Adrenal gland (tissue), 5 donors: ENCODE data around the gene CBX7.

Experiments
- POLR2A ChIP-seq, 2 donors: fragments of 450-650 bp; IDR thresholded peaks; one replicate each; pipeline ENCODE4 v1.6.1; 2017; ENCODE audit warnings: antibody characterized with exemption in 2 of 2, mild to moderate bottlenecking in 2 of 2, moderate library complexity in 1 of 2
- TF ChIP-seq, protein P1 (sequence below), 6 experiments: fragments of 450-650 bp in 4 of 6; fragments of 200-600 bp in 2 of 6; sonication (generic) in 1 of 6; IDR thresholded peaks; 1 replicate in 5 of 6; 2 replicates in 1 of 6; pipeline versions ENCODE4 v1.5.1 to v1.8.0; 2016 to 2021; ENCODE audit warnings: antibody characterized with exemption in 6 of 6, mild to moderate bottlenecking in 2 of 6, moderate library complexity in 1 of 6
- donor health status: DM: no; HTN: no; CAD: no.

DNA sequence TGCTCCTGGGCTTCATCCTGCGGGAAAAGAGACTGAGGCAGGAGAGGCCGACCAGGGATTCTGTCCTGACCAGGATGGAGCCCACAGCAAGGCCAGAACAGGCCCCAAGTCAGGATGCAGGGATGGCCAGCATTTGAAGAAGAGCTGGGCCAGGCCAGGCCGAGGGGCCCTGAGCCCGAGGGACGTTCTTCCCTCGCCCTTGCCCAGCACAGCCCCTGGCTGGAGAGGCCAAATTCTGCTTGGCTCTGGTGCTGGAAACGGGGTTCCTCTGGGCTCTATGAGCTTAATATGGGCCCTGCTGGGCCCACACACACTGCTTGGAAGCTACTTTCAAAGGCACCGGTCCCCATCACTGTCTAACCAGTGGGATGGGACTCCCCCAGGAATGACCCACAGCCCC lies 67.8 kb downstream of the CBX7 start:
- TF ChIP-seq, protein P1, sequence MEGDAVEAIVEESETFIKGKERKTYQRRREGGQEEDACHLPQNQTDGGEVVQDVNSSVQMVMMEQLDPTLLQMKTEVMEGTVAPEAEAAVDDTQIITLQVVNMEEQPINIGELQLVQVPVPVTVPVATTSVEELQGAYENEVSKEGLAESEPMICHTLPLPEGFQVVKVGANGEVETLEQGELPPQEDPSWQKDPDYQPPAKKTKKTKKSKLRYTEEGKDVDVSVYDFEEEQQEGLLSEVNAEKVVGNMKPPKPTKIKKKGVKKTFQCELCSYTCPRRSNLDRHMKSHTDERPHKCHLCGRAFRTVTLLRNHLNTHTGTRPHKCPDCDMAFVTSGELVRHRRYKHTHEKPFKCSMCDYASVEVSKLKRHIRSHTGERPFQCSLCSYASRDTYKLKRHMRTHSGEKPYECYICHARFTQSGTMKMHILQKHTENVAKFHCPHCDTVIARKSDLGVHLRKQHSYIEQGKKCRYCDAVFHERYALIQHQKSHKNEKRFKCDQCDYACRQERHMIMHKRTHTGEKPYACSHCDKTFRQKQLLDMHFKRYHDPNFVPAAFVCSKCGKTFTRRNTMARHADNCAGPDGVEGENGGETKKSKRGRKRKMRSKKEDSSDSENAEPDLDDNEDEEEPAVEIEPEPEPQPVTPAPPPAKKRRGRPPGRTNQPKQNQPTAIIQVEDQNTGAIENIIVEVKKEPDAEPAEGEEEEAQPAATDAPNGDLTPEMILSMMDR (IDR thresholded peaks at IDR 0.05), result no peak
- TF ChIP-seq POLR2A (IDR thresholded peaks at IDR 0.05), result no peak
